ENCODE results near the gene CDC42EP4.

Gene CDC42EP4

DNA sequence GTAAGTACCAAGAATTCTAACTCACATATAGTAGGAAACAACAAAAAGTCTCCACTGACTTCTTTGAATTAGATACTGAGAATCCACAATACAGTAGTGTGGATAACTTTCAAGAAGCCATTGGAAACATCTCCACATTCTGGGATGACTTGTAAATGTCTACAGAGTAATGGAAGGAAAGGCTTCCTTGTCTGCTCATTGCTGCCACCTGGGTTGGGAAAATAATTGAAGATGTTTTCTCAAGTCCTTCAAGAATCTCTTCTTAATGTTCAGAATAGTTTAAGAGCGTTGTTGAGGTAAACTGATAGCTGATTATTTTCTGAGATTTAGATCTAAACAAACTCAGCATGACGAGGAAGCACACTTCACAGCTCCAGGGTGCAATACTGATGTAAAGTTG lies 64.1 kb downstream of the CDC42EP4 start:
- DNase-seq: no peak

DNA sequence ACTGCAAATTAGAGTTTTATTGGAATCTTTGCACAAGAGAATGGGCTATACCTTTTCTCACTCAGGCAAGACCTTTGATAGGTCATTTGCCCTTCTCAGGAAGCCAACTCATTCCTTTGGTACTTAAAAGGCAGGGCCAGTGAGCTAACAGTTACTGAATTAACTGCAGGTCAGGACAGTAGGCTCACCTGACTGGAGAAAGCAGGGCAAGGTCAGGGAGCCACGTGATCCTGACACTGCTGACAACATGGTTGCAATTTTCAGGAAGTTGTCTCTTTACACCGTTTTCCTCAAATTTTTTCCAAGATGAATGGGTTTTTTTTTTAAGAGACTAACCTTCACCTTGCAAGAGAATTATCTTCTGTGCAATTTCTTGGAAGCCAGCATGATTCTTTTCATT lies 71.2 kb downstream of the CDC42EP4 start:
- no peak for DNase-seq

GRCh38 chr17:73237714-73238113 lies 74.1 kb downstream of the CDC42EP4 start:
- DNase-seq: no peak

- DNase-seq: no peak
Observed at GRCh38 chr17:73234736-73235135, 77.1 kb downstream of the CDC42EP4 start.

Data from activated CD4-positive, CD25-positive, alpha-beta regulatory T cell treated with anti-CD3 and anti-CD28 coated beads, Interleukin-2, amount 50 U/mL, for 72 hours (primary cell).